ENCODE data around the gene HCK. TPM values are rescaled to one million over a fixed set of nuclear protein-coding genes. Genes with fewer than 3 reads are reported as not detected.

Gene HCK
- total and polyA plus RNA-seq, 9 of the 15 experiments (the other 6 are each of a cell fraction or from before 2014, with no cell fraction given) = 0.09 to 0.51 (median 0.27) TPM; not detected in 6

DNA sequence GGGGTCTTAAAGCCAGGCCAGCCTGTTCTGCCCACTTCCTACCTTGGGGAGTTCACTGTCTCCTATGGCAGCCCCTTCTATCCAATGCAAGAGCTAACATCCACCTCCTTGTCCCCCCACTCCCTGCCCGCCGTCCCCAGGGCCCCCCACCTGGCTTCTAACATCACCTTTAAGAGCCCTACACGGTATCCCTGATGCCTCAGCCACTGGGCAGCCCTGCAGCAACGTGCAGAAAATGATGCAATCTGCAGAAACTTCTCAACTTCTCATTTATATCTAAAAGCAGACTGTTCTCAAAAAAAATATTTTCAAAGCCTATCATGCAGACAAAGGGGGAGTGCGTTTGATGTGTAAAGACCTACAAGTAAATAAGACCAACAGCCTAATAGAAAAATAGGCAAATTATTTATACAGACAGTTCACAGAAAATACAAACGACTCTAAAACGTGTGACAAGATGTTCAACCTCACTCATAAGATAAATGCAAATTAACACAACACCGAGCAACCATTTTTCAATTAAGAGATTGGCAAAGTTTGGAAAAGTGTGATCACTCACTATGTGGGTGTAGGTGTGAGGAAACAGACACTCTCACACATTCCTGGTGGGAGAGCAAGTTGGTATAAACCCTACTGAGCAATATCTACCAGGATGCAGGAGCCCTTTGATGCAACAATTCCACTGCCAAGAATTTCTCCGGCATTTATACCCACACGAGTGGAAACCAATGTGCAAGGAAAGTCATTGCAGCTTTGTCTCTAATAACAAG lies 15.1 kb upstream of the HCK start (continued):
- TF ChIP-seq, protein P1, sequence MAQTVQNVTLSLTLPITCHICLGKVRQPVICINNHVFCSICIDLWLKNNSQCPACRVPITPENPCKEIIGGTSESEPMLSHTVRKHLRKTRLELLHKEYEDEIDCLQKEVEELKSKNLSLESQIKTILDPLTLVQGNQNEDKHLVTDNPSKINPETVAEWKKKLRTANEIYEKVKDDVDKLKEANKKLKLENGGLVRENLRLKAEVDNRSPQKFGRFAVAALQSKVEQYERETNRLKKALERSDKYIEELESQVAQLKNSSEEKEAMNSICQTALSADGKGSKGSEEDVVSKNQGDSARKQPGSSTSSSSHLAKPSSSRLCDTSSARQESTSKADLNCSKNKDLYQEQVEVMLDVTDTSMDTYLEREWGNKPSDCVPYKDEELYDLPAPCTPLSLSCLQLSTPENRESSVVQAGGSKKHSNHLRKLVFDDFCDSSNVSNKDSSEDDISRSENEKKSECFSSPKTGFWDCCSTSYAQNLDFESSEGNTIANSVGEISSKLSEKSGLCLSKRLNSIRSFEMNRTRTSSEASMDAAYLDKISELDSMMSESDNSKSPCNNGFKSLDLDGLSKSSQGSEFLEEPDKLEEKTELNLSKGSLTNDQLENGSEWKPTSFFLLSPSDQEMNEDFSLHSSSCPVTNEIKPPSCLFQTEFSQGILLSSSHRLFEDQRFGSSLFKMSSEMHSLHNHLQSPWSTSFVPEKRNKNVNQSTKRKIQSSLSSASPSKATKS (CRISPR knock-in tag; IDR thresholded peaks at IDR 0.05) = no peak
- TF ChIP-seq, protein P2, sequence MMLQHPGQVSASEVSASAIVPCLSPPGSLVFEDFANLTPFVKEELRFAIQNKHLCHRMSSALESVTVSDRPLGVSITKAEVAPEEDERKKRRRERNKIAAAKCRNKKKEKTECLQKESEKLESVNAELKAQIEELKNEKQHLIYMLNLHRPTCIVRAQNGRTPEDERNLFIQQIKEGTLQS (IDR thresholded peaks at IDR 0.05) = peak; percentile 93
- TF ChIP-seq, protein P2 (CRISPR knock-in tag; conservative IDR thresholded peaks at IDR 0.05) = no peak
- TF ChIP-seq L3MBTL2 (IDR thresholded peaks at IDR 0.05) = peak; percentile 75; the same call in 1 of the 2 replicates
- peak; percentile 56; the same call in 1 of the 2 replicates for TF ChIP-seq ZNF766 (CRISPR knock-in tag; conservative IDR thresholded peaks at IDR 0.05)
- no peak for TF ChIP-seq PRPF4 (IDR thresholded peaks at IDR 0.05; ENCODE audit: insufficient read depth, low read depth, low read length, poor library complexity, severe bottlenecking)
- TF ChIP-seq, protein P3, sequence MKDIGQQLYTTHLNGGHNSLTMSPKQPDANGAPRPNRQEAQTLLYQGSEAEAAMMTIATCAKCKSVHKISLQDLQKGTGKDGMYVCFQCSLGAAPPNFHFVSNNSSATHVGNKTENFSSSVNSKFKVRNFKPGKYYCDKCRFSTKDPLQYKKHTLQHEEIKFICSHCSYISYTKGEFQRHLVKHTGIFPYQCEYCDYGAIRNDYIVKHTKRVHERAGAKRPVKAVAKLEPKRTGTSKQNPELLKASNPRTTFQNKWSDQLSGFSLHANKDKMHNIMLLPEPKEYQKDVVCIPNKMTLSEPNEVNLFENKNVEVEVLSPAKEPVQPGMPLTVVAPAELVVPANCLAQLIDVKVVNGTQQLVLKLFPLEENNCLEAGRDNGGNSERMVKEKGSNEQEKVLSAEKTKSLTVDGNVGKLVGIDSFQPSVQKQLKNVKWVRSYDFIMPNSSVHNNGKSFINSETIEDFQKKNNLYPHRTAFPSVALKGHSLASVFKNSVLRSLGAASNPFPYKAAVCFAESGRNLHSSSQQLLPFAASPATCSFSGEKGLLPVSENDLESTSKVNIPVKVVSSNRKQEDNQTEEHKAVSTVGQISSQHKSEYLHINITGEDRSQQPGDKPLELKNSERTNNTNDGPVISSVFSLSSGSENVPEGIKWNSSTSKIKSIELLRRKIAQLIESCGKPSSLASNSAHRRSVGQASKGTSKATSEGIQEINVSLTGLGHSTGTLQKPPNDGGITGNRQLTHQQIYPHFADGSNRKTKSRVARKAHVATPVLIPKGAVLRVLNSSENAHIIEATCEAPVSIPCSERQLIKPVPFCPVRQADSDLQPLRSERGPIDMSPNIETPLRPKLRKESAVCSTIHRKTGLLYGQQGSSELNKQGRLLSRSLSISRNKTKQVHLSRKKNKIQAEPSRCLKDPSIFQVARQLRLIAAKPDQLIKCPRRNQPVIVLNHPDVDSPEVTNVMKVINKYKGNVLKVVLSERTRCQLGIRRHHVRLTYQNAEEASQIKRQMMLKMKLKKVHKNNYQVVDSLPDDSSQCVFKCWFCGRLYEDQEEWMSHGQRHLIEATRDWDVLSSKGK (CRISPR knock-in tag; IDR thresholded peaks at IDR 0.05) = no peak
- TF ChIP-seq, protein P4, sequence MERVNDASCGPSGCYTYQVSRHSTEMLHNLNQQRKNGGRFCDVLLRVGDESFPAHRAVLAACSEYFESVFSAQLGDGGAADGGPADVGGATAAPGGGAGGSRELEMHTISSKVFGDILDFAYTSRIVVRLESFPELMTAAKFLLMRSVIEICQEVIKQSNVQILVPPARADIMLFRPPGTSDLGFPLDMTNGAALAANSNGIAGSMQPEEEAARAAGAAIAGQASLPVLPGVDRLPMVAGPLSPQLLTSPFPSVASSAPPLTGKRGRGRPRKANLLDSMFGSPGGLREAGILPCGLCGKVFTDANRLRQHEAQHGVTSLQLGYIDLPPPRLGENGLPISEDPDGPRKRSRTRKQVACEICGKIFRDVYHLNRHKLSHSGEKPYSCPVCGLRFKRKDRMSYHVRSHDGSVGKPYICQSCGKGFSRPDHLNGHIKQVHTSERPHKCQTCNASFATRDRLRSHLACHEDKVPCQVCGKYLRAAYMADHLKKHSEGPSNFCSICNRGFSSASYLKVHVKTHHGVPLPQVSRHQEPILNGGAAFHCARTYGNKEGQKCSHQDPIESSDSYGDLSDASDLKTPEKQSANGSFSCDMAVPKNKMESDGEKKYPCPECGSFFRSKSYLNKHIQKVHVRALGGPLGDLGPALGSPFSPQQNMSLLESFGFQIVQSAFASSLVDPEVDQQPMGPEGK (CRISPR knock-in tag; IDR thresholded peaks at IDR 0.05; ENCODE audit: borderline replicate concordance) = no peak
- TF ChIP-seq FUS (optimal IDR thresholded peaks at IDR 0.05; ENCODE audit: low read depth, low read length) = no peak
- TF ChIP-seq ZNF79 (CRISPR knock-in tag; IDR thresholded peaks at IDR 0.05; ENCODE audit: low read depth) = 0 out of 2 replicates have a peak, but pooled peaks have one; percentile 46
- peak; percentile 16; the same call in 1 of the 2 replicates for TF ChIP-seq SMARCA4 (IDR thresholded peaks at IDR 0.05)
- TF ChIP-seq ZNF311 (CRISPR knock-in tag; IDR thresholded peaks at IDR 0.05) = 0 out of 2 replicates have a peak, but pooled peaks have one; percentile 19
- TF ChIP-seq, protein P5, sequence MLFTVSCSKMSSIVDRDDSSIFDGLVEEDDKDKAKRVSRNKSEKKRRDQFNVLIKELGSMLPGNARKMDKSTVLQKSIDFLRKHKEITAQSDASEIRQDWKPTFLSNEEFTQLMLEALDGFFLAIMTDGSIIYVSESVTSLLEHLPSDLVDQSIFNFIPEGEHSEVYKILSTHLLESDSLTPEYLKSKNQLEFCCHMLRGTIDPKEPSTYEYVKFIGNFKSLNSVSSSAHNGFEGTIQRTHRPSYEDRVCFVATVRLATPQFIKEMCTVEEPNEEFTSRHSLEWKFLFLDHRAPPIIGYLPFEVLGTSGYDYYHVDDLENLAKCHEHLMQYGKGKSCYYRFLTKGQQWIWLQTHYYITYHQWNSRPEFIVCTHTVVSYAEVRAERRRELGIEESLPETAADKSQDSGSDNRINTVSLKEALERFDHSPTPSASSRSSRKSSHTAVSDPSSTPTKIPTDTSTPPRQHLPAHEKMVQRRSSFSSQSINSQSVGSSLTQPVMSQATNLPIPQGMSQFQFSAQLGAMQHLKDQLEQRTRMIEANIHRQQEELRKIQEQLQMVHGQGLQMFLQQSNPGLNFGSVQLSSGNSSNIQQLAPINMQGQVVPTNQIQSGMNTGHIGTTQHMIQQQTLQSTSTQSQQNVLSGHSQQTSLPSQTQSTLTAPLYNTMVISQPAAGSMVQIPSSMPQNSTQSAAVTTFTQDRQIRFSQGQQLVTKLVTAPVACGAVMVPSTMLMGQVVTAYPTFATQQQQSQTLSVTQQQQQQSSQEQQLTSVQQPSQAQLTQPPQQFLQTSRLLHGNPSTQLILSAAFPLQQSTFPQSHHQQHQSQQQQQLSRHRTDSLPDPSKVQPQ (CRISPR knock-in tag; IDR thresholded peaks at IDR 0.05; ENCODE audit: borderline replicate concordance) = no peak
- TF ChIP-seq ZNF23 (CRISPR knock-in tag; IDR thresholded peaks at IDR 0.05) = no peak
- TF ChIP-seq TARDBP (IDR thresholded peaks at IDR 0.05) = 0 out of 2 replicates have a peak, but pooled peaks have one; percentile 20

All from K562 (cell line).